CD4-positive, alpha-beta T cell treated with Interleukin-1 beta for 1 hour (primary cell): Measurements from ENCODE around the gene RASD2.
"Not testable (repeated sequence)": the region's sequence is repeated elsewhere in the genome, so short reads cannot be mapped to it uniquely, and the experiment has no call there.

Source experiments
- DNase-seq, 2 donors: peaks; one replicate each; pipeline ENCODE4 v3.0.0-alpha.2; 2020 to 2022

The RASD2 gene, protein sequence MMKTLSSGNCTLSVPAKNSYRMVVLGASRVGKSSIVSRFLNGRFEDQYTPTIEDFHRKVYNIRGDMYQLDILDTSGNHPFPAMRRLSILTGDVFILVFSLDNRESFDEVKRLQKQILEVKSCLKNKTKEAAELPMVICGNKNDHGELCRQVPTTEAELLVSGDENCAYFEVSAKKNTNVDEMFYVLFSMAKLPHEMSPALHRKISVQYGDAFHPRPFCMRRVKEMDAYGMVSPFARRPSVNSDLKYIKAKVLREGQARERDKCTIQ

DNA sequence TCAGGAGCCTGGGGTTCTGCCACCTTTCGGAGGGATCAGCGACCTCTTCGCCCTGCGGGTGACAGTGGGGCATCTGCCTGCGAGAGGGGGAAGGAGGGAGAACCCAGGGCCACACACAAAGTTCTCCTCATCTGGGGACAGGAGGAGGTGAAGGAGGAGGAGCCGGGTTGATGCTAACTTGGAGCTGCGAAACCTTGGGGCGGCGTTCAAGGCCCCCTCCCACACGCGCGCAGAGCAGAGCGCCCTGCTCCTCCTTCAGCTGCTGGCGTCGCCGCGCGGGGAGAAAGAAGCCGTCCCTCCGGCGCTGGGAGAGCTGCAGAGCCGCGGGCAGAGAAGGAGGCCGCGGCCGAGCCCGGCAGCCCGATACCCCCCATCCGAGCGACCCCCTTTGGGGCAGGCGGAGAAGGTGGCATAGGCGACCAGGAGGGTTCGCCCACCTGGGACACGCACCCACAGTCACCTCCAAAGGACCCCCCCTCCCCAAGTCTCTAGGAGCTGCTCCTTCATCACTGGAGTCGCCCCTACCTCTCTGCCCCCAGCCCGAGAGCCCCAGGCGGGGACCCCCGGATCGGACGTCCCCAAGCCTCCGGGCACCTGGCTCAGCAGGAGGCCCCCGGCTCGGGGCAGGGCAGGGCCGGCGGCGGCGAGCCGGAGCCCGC lies at the start of gene RASD2:
Gene RASD2, plus strand, starts transcription at position 237 of the 659 bp plus-strand sequence. CDS start 5,979 bp downstream, outside the sequence.
- DNase-seq, result peak; percentile 17 to 34

DNA sequence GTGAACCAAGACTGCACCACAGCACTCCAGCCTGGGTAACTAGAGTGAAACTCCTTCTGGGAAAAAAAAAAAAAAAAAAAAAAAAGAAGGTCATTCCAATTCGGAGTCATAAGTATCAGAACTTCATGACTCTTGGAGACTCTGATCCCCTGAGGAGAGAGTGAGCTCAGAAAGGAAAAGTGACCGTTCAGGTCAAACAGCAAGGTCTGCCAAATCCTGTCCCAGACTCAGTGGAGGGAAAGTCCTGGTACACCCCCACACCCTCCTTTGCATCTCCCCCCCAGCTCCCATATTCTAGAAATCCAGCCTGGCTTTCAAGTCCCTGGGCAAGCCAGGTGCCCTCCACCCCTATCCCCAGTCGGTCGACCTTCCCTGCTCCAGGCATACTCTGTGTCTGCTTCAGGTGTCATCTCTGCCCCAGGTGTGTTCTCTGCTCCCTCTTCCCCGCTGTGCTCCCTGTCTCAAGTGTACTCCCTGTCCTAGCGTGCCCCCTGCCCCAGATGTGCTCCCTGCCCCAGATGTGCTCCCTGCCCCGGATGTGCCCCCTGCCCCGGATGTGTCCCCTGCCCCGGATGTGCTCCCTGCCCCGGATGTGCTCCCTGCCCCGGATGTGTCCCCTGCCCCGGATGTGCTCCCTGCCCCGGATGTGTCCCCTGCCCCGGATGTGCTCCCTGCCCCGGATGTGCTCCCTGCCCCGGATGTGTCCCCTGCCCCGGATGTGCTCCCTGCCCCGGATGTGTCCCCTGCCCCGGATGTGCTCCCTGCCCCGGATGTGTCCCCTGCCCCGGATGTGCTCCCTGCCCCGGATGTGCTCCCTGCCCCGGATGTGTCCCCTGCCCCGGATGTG lies 49.3 kb upstream of the RASD2 start:
- DNase-seq, result not testable (repeated sequence)

DNA sequence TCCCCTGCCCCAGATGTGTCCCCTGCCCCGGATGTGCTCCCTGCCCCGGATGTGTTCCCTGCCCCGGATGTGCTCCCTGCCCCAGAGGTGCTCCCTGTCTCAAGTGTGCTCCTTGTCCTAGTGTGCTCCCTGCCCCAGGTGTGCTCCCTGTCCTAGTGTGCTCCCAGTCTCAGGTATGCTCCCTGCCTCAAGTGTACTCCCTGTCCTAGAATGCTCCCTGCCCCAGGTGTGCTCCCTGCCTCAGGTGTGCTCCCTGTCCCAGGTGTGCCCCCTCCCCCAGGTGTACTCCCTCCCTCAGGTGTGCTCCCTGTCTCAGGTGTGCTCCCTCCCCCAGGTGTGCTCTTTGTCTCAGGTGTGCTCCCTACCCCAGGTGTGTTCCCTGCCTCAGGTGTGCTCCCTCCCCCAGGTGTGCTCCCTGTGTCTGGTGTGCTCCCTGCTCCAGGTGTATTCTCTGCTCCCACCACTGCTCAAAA lies 48.7 kb upstream of the RASD2 start:
- DNase-seq, result no peak

DNA sequence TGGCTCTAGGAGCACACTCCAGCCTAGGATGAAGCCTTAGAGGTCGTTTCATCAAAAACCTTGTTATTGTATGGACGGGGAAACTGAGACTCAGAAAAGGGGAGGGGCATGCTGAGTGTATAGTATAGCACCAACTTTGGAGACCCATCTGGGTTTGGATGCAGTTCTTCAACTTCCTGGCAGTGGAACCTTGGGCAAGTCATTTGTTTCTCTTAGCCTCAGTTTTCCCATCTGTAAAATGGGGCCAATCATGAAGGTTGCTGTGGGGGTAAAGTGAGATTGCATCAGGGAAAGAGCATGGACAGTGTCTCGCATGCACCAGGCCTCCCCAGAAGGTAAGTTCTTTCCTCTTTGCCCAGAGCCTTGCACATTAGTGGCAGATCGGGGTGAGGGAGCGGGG lies 47.6 kb upstream of the RASD2 start:
- DNase-seq, result no peak

DNA sequence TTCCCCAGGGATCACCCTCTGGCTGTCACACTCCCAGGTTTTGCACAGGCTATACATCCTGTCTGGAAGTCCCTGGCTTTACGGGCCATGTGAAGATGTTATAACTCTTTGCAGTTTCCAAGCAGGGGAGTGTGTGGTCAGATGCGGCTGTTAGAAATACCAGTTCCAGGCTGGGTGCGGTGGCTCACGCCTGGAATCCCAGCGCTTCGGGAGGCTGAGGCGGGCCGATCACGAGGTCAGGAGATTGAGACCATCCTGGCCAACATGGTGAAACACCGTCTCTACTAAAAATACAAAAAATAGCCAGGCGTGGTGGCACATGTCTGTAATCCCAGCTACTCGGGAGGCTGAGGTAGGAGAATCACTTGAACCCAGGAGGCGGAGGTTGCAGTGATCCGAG lies 44.9 kb upstream of the RASD2 start:
- not testable (repeated sequence) for DNase-seq

DNA sequence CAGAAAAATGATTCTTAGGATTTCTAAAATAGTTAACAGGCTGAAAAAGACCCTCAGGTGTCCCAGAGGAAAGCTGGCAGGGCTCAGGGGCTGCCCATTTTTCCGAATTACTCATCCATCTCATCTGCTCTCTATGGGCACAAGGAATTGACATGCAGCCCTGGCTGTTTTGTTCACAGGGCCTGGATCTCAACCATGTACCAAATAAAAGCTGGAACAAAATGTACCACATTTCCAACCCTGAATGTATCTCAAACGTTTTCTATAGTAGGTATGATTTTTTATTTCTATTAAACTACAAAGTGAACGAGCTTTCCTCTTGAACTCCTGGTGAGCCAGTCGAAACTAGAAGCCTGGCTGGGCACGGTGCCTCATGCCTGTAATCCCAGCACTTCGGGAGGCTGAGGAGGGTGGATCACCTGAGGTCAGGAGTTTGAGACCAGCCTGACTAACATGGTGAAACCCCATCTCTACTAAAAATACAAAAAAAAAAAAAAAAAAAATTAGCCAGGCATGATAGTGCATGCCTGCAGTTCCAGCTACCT lies 43.8 kb upstream of the RASD2 start:
- no peak for DNase-seq

DNA sequence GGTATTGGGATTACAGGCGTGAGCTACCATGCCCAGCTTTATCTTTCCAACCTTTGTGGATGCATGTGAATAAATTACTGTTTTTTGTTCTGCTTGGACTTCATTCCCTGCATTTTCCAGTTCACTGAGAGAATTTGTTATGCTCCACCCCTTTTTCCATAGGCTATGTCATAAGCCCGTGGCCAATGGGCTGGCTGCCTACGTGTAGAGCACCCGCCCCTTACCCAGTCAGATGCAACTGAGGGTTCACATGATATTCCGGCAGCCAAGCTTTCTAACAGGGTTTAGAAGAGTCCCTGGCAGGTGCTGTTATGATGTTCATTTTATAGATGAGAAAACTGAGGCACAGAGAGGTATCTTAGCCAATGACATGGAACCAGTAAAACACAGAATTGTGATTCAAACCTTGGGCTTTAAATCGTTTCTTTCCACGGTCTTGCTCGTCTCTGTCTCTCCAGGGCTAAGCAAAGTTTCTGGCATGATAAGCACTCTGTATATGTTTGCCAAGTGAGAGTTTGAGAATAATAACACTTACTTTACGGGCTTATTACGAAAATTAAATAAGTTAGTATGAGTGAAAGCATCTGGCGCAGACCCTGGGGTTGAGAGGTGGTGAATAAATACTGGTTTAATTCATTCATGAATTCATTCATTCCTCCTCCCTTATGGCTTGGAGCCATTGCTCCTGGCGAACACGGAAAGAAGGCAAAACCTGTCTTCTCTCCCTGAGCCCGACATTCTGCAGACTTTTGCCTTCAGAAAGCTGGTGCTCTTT lies 42.4 kb upstream of the RASD2 start:
- DNase-seq, result no peak

DNA sequence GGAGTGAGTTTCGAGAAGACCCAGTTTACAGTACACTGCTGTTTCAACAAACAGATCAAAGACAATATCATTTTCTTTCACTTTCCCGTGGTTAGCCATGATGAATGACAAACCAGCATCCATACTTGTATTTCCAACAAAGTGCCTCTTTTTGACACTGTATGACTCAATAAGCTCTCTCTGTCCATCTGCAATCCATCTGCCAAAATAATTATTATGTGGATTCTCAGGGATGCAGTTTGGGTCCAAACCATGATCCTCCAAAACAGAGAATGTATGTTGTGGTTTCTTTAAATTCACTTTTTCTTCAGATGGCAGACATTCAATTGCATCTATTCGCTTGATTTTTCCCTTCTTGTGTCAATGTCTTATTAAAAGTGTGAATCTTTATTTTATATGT lies 37.8 kb upstream of the RASD2 start:
- DNase-seq, result no peak

DNA sequence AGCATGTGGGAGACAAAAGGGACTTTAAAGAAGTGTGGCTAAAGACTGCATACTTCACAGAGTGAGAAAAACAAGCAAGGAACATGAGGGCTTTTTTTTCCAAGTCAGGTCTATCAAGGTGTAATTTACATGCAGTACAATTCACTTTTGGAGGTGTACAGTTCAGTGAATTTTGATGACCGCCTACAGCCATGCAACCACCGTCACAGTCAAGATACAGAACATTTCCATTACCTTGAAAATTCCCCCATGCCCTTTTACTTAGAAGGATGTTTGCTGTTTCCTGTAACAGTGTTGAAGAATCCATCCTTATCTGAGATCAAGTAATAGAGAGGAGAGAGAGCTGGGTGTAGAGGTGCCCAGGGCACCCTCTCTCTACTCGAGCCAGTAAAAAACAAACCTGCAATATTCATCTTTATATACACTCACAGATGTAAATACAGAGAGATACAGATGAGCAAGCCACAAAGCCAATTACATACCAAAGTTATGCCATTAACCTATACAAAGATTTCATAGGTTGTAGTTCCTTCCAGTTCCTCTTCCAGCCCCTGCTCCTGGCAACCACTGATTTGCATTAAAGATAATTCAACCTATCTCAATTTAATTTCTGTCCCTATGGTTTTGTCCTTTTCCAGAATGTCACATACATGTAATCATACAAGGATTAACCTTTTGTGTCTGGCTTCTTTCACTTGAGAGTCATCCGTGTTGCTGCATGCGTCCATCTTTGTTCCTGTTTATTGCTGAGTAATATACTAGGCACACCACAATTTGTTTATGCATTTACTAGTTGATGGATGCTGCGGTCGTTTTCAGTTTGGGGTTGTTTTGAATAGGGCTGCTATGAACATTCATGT lies 35.0 kb upstream of the RASD2 start:
- DNase-seq, result no peak

DNA sequence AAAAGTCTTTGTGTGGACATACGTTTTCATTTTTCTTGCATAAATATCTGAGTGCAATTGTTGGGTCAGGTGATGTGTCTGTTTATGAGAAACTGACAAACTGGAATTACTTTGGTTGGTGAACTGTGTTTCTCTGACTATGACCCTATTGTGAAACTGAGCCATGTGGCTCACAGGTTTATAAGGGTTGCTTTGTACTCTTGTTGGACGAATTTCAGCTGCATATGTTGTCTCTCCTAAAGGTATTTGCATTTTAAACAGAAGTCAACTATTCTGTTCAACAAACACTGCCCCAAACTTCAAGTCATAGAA lies 34.4 kb upstream of the RASD2 start:
- DNase-seq, result no peak

DNA sequence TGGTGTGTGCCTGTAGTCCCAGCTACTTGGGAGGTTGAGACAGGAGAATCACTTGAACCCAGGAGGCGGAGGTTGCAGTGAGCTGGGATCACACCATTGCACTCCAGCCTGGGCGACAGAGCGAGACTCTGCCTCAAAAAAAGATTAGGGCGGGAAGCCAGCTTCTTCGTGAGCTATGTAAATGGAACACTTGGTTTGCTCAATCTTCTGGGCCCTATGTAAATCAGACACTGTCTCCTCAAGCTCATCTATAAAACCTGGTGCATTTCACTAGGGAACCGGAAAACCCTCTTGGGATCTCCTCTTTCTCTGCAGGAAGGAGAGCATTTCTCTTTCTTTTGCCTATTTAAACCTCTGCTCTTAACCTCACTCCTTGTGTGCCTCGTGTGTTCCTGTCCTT lies 32.8 kb upstream of the RASD2 start:
- DNase-seq, result not testable (repeated sequence)

DNA sequence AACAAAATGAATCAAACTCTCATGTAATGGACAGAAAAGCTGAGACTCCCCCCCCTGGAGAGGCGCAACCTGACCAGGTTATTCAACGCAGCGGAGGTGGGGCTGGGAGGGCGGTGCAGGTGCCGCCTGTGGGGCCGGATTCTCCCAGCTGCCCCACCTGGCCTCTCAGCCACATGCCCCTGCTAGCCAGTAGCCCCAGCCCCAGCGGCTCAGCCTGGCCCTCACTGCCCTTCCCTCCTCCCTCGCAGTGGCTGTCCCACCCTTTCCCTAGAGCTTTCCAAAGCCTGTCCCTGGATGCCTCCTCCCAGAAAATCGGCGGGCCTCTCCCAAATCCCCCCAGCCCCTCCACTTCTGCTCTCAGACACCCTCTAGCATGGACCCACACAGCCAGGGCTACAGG lies 31.2 kb upstream of the RASD2 start:
- no peak for DNase-seq

DNA sequence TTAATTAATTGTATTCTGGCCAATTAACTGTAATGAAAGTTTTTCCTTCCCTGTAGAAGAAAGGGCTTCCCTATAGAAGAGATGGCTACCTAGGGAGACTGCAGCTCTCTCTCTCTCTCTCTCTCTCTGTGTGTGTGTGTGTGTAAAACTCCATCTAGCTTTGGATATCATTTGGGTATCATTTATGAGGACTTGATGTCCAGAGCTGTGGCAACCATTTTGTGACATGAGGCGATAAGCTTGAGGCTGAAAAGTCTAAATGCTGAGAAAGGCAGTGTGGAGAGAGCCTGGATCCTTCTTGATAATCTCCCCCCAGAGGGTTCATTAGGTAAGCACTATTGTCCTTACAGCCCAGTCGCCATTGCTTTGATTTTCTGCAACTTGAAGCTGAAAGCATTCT lies 30.7 kb upstream of the RASD2 start:
- DNase-seq, result no peak

DNA sequence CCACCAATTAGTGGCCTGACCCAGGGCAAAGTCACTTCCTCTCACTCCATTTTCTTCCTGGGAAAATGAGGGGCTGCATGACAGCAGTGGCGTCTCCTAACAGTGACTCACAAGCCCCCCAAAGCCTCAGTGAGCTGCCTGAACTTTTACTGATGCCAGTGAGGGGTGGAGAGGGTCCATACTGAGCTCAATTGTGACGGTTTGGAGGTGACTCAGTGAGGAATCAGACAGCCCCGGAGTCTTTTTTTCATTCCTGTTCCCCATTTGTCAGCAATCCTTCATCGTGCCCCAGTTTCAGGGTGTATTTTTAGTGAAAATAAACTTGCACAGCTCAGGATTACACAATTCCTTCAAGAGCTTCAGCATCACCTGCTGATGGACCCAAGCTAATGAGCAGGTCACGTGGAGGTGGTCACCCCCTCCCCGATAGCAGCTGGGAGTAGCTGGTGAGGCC lies 30.1 kb upstream of the RASD2 start:
- no peak for DNase-seq

DNA sequence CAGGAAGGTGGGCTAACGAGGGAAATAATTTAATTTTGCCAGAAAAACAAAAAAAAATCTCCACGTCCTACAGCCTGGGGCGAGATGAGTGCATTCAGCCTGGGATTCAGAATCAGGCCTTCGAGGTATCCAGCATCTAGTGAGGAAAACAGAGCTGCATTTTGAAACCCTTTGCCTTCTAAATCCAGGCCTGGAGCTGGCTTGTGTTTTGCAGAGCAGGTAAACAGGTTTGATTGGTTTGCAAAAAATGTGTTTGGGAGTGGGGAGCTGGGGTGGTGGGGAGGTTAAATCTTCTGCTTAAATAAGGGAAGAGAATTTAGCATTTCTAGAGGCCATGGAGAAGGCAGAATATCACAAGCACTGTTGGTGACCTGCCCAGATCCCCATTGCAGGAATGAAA lies 29.7 kb upstream of the RASD2 start:
- DNase-seq, result no peak

DNA sequence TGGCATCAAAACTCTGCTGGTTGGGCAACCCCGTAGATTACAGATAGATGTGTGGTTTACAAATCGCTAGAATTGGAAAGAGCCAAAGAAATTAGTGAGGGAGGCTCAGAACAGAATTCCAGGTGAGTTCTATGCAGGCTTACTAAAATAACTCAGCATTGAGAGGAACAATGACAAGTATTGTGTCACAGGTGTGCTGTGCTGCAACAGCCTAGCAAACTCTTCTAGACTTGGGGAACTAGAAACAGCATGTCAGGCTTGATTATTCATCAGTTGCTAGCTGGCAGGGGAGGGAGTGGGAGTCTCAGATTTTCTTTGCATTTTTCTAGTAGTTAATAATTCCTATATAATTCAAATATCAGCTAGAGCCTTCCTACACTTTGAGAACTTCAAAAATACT lies 26.3 kb upstream of the RASD2 start:
- DNase-seq, result no peak

DNA sequence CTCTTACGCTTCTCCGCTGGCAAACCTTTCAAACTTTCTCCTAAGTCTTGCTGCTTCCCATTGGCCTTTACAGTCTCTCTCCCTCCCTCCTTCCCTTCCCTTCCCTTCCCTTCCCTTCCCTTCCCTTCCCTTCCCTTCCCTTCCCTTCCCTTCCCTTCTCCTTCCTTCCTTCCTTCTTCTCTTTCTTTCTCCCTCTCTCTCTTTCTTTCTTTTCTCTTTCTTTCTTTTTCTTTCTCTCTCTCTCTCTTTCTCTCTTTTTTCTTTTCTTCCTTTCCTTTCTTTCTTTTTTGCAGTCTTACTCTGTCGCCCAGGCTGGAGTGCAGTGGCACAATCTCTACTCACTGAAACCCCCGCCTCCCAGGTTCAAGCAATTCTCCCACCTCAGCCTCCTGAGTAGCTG lies 24.7 kb upstream of the RASD2 start:
- not testable (repeated sequence) for DNase-seq

DNA sequence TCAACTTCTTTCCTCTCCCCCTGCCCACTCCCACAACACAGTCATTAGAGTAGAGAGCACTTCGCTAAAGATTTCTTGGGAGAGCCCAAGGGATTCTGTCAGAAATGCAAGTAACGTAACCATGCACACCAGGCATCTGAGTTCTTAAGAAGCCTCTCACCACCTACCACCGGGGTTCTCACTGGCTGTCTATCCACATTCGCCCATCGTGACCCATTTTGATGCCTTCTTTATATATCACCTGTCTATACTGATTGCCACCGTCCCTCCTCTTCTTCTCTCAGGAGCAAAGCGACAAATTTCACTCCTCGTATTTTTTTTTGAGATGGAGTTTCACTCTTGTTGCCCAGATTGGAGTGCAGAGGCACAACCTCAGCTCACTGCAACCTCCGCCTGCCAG lies 23.9 kb upstream of the RASD2 start:
- no peak for DNase-seq

DNA sequence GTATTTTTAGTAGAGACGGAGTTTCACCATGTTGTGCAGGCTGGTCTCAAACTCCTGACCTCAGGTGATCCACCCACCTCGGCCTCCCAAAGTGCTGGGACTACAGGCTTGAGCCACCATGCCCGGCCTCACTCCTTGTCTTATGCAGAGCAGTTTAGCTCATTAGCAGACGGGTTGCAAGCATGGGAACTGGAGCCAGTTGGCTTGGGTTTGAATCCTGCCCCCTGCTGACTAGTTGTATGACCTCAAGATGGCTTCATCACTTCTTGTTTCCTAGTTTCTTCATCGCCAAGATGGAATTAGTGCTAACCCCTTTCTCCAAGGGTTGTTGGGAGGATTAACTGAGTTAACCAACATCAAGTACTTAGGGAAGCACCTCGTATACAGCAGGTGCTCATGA lies 23.4 kb upstream of the RASD2 start:
- no peak for DNase-seq

DNA sequence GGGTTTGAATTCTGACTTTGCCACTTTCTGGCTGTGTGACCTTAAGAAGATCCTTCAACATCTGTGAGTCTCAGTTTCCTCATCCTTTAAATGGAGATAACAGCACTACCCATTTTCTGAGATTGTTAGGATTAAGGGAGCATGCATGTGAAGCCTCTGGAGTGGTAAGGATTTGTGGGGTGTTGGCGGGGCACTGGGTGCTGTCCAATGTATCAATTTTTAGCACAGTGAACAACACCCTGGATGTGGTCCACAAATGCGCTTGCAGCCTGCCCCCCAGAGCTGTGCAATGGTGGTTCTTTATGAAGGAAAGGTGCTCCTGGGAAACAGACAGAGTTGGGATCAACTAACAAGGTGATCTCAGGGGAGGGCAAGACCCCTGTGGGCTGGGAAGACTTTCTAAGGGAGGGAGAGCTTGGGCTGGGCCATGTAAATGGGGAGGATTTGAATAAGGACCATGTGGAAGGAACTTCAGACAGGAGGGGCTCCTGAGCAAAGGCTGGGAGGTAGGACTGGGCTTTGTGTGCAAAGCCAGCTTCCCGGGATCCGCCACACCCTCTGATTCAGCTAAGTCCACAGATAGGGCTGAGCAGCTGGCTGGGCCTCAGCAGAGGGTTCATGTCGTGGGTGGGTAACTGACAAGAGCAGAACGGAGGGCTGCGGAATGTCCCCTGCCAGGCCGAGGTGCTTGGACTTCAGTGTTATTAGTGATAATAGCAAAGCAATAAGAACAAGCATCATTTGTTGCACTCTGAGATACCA lies 22.7 kb upstream of the RASD2 start:
- no peak for DNase-seq

DNA sequence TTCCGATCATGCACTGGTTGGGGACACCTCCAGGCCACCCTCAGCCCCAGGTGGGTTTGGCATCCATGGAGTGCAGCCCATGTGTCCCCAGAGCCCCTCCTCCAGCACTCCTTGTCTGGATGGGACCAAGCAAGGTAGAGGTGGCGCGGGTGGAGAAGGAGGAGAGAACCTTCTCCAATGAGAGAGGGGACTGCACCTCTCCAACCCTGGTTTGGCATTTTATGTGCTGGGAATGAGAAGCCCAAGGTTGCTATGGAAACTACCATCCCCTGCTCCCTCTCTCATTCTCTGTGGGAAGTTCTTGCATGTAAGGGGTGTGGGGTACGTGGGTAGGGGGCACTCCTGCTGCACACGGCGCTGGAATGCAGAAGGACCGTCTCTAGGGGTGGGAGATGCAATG lies 21.8 kb upstream of the RASD2 start:
- DNase-seq, result no peak
